ENCODE results near the gene MYPN.
"Not testable (repeated sequence)": the region's sequence is repeated elsewhere in the genome, so short reads cannot be mapped to it uniquely, and the experiment has no call there.

The MYPN gene

GRCh38 chr10:68231817-68232251, 122.5 kb downstream of the MYPN start, which contains the start of gene ATOH7:
TSS of gene ATOH7 (minus strand) at chr10:68232113. CDS start at chr10:68231677, 436 bp downstream.
- H3K27me3 Mint-ChIP-seq, result peaks cover 48% of the 10 kb centered on the region
- no peak within 1 kb of the TSS for H3K27ac Mint-ChIP-seq
- H3K9me3 Mint-ChIP-seq, result no peaks in the 10 kb centered on the region
- no peak for ATAC-seq
- DNase-seq, result no peak
- H3K4me1 Mint-ChIP-seq, result peaks cover 8% of the 10 kb centered on the region
- peak within 1 kb of the TSS; percentile 71 for H3K4me3 Mint-ChIP-seq
- no peaks in the 10 kb centered on the region for H3K36me3 Mint-ChIP-seq (ENCODE audit: low read depth)

- H3K4me3 Mint-ChIP-seq, result no peak overlapping the region
Observed at GRCh38 chr10:68233046-68233445, 123.8 kb downstream of the MYPN start.

DNA sequence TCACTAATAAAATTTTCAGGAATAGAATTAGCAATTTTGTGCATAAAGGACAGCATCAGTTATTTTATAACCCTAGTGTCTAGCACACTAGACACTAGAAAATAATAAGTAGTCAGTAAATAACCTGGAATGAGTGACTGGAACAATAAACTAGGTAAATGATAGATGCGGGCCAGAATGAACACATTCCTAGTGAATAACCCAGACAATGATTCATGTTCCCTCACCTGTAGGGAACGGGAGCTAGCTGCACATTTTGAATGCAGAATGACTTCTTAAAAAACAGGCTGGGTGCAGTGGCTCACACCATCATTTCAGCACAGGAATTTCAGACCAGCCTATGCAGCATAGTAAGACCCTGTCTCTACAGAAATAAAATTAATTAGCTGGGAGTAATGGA, 125.8 kb downstream of the MYPN start:
- DNase-seq (no peak), ATAC-seq (no peak)
- Mint-ChIP-seq H3K27me3 (peaks cover 29% of the 10 kb centered on the region), H3K4me1 (peaks cover 8% of the 10 kb centered on the region), H3K36me3 (ENCODE audit: low read depth) (no peaks in the 10 kb centered on the region), H3K9me3 (no peaks in the 10 kb centered on the region), H3K27ac (no peak overlapping the region), H3K4me3 (no peak overlapping the region)

More at GRCh38 chr10:68233046-68233445, 123.8 kb downstream of the MYPN start:
- no peak for DNase-seq
- Mint-ChIP-seq H3K27me3 (peaks cover 44% of the 10 kb centered on the region), H3K36me3 (ENCODE audit: low read depth) (no peaks in the 10 kb centered on the region), H3K4me1 (peaks cover 8% of the 10 kb centered on the region), H3K9me3 (no peaks in the 10 kb centered on the region), H3K27ac (no peak overlapping the region)
- no peak for ATAC-seq

DNA sequence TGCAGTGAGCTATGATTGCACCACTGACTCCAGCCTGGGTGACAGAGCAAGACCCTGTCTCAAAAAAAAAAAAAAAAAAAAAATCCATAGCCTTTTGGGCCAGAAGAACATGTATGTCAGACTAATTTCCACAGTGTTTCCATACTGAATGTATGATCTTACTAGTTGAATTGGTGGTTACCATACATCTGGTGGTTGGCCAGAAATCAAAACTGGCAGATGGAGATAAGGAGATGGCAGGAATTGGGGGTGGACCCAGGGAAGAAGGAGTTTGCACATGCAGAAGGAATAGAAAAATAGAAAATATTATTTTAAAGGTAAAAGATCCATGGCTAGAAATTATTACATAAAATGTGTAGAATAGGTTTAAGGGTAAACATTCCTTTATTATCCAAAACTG, 126.3 kb downstream of the MYPN start:
- DNase-seq (no peak), ATAC-seq (no peak)
- H3K9me3 Mint-ChIP-seq, result no peaks in the 10 kb centered on the region
- no peak overlapping the region for H3K4me3 Mint-ChIP-seq
- H3K27me3 Mint-ChIP-seq, result peaks cover 25% of the 10 kb centered on the region
- no peaks in the 10 kb centered on the region for H3K36me3 Mint-ChIP-seq (ENCODE audit: low read depth)
- H3K4me1 Mint-ChIP-seq, result peaks cover 7% of the 10 kb centered on the region
- no peak overlapping the region for H3K27ac Mint-ChIP-seq

GRCh38 chr10:68237173-68237572, 127.9 kb downstream of the MYPN start:
- no peak overlapping the region for H3K4me3 Mint-ChIP-seq
- H3K27me3 Mint-ChIP-seq, result peaks cover 13% of the 10 kb centered on the region
- H3K4me1 Mint-ChIP-seq, result no peaks in the 10 kb centered on the region
- DNase-seq (no peak), ATAC-seq (no peak)
- H3K9me3 Mint-ChIP-seq, result no peaks in the 10 kb centered on the region
- no peaks in the 10 kb centered on the region for H3K36me3 Mint-ChIP-seq (ENCODE audit: low read depth)
- H3K27ac Mint-ChIP-seq, result no peak overlapping the region

- Mint-ChIP-seq H3K36me3 (ENCODE audit: low read depth) (no peaks in the 10 kb centered on the region), H3K9me3 (no peaks in the 10 kb centered on the region), H3K4me3 (no peak overlapping the region), H3K27ac (no peak overlapping the region), H3K4me1 (no peaks in the 10 kb centered on the region), H3K27me3 (peaks cover 6% of the 10 kb centered on the region)
- DNase-seq (no peak), ATAC-seq (no peak)
Observed at GRCh38 chr10:68238371-68238770, 129.1 kb downstream of the MYPN start.

DNA sequence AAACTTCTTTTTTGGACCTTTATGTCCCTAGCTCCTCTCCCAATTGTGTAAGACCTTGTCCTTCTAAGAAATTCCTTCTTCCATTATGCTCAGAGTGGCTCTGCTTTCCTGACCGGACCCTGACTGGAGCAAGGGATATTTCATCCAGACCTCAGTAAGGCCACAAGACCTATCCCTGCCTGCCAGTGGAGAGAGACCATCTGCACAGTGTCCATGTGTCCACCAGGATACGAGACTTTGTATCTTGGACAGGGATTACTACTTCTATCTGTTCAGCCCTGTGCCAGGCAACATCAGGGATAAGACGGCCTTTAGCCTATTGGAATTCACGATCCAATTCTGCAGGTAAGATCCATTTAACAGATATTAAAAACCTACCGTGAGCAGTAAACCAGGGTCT, 129.8 kb downstream of the MYPN start:
- no peaks in the 10 kb centered on the region for H3K9me3 Mint-ChIP-seq
- no peak overlapping the region for H3K4me3 Mint-ChIP-seq
- DNase-seq (no peak), ATAC-seq (no peak)
- no peaks in the 10 kb centered on the region for H3K4me1 Mint-ChIP-seq
- H3K27me3 Mint-ChIP-seq, result peaks cover under 1% of the 10 kb centered on the region
- H3K27ac Mint-ChIP-seq, result no peak overlapping the region
- H3K36me3 Mint-ChIP-seq (ENCODE audit: low read depth), result no peaks in the 10 kb centered on the region

DNA sequence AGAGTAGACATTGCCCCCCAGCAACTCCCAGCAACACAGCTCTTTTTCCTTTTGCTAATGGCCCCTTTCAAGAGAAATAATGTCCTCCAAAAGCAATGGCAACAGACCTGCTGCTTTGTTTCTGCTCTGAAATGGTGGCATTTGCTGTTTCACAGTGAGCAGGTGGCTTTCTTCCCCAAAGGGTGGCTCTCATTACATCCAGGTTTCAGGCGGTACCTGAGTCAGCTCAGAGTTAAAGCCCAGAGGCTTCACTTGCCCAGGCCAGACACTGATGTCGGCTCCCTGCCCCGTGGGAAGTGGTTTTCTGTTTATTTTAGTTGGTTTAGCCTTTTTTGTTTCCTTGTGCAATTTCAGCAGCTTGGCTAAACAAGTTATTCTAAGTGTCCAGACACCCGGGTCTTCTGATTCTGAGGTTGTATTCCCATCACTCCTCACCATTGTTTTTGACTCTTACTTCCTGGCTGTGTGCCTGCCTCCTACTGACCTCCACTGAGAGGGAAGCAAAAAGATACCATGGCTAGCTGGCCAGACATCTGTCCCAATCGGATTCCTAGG, 130.4 kb downstream of the MYPN start:
- no peak overlapping the region for H3K27ac Mint-ChIP-seq
- ATAC-seq, result no peak
- no peaks in the 10 kb centered on the region for H3K9me3 Mint-ChIP-seq

DNA sequence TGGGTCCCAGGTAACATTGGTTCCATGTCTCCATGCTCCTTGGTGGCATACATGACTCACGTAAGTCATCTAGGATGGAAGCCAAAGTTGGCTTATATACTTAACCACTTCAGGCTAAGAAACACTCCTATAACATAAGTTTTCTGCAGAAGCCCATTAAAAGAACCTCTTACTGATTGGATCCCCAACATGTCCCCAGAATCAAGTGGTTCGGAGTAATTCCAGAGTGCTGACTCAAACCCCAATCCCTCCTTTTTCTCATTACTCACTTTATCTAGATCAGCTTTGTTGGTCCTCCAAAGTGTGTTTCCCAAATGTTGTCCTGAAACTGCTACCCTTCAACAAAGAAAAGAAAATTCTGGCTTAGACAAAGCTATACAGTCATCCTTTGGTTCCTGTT, 132.8 kb downstream of the MYPN start:
- Mint-ChIP-seq H3K27ac (no peak overlapping the region), H3K36me3 (ENCODE audit: low read depth) (no peaks in the 10 kb centered on the region), H3K9me3 (no peaks in the 10 kb centered on the region), H3K4me1 (no peaks in the 10 kb centered on the region), H3K27me3 (no peaks in the 10 kb centered on the region), H3K4me3 (no peak overlapping the region)
- ATAC-seq (no peak), DNase-seq (no peak)

More for the DNA sequence above, 130.4 kb downstream of the MYPN start:
- Mint-ChIP-seq H3K4me1 (no peaks in the 10 kb centered on the region), H3K27me3 (no peaks in the 10 kb centered on the region), H3K4me3 (no peak overlapping the region), H3K36me3 (ENCODE audit: low read depth) (no peaks in the 10 kb centered on the region)
- no peak for DNase-seq

- not testable (repeated sequence) for DNase-seq; ATAC-seq; H3K4me3 Mint-ChIP-seq; H3K4me1 Mint-ChIP-seq; H3K36me3 Mint-ChIP-seq (ENCODE audit: low read depth); H3K27ac Mint-ChIP-seq; H3K9me3 Mint-ChIP-seq; H3K27me3 Mint-ChIP-seq
Observed at GRCh38 chr10:68246397-68246796, 137.1 kb downstream of the MYPN start.

- no peak for DNase-seq
- no peaks in the 10 kb centered on the region for H3K36me3 Mint-ChIP-seq (ENCODE audit: low read depth)
Observed at GRCh38 chr10:68247931-68248330, 138.6 kb downstream of the MYPN start.

GRCh38 chr10:68249297-68249696, 140.0 kb downstream of the MYPN start:
- DNase-seq (no peak), ATAC-seq (no peak)
- Mint-ChIP-seq H3K36me3 (ENCODE audit: low read depth) (no peaks in the 10 kb centered on the region), H3K9me3 (no peaks in the 10 kb centered on the region), H3K27me3 (peaks cover 2% of the 10 kb centered on the region), H3K4me1 (peaks cover 6% of the 10 kb centered on the region), H3K27ac (no peak overlapping the region), H3K4me3 (no peak overlapping the region)

More at GRCh38 chr10:68247931-68248330, 138.6 kb downstream of the MYPN start:
- Mint-ChIP-seq H3K4me3 (no peak overlapping the region), H3K4me1 (peaks cover 6% of the 10 kb centered on the region), H3K27ac (no peak overlapping the region), H3K9me3 (no peaks in the 10 kb centered on the region), H3K27me3 (peaks cover 2% of the 10 kb centered on the region)
- no peak for ATAC-seq

- peaks cover 3% of the 10 kb centered on the region for H3K27me3 Mint-ChIP-seq
- DNase-seq, result no peak
- no peaks in the 10 kb centered on the region for H3K36me3 Mint-ChIP-seq (ENCODE audit: low read depth)
- no peak for ATAC-seq
- H3K9me3 Mint-ChIP-seq, result no peaks in the 10 kb centered on the region
- H3K27ac Mint-ChIP-seq, result no peak overlapping the region
- H3K4me3 Mint-ChIP-seq, result no peak overlapping the region
- H3K4me1 Mint-ChIP-seq, result peaks cover 6% of the 10 kb centered on the region
Observed at GRCh38 chr10:68251151-68251550, 141.9 kb downstream of the MYPN start.

DNA sequence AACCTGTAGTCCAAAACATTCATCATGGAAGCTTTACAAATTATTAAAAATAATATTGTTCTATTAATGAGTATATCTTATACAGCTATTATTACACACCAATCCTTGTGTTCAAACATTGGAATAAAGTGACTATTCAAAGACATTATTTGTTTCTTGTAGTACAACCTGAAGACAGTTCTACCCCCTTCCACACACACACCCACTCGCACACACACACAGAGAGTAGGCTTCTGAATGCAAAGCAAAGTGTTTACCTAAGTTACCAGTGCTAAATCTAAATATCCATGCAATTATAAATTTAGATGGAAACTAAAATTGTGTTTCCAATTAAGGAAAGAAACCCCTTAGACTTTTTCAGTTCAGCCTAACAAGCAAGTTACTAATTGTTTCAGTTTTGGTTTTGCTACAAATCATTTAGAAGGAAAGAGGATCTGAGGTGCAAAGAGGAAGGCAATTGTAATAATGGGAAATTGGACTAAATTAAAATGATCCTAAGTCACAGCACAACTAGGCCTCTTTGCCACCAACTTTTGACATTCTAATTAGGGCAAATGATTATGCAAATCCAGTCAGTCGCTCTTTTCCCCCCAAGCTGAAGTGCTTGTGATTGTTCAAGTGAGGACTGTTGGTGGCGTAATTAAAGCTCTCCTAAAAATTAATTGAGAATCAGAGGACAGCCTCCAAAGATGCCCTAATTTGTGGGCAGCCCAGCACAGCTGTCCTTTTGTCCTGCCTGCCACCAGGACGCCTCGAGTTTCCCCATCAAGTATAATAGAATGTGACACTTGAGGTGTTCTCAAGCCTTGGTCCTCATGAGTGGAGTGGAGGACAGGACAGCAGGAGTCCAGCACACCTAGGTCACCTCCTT, 142.6 kb downstream of the MYPN start:
- ATAC-seq (no peak), DNase-seq (no peak)
- H3K9me3 Mint-ChIP-seq, result no peaks in the 10 kb centered on the region
- no peak overlapping the region for H3K27ac Mint-ChIP-seq
- H3K4me1 Mint-ChIP-seq, result peaks cover 6% of the 10 kb centered on the region
- H3K4me3 Mint-ChIP-seq, result no peak overlapping the region
- H3K36me3 Mint-ChIP-seq (ENCODE audit: low read depth), result no peaks in the 10 kb centered on the region
- peaks cover 10% of the 10 kb centered on the region for H3K27me3 Mint-ChIP-seq

- no peak overlapping the region for H3K4me3 Mint-ChIP-seq
- no peaks in the 10 kb centered on the region for H3K36me3 Mint-ChIP-seq (ENCODE audit: low read depth)
- ATAC-seq, result no peak
- DNase-seq, result no peak
- H3K27ac Mint-ChIP-seq, result no peak overlapping the region
- peaks cover 6% of the 10 kb centered on the region for H3K4me1 Mint-ChIP-seq
- H3K9me3 Mint-ChIP-seq, result no peaks in the 10 kb centered on the region
- peaks cover 8% of the 10 kb centered on the region for H3K27me3 Mint-ChIP-seq
Observed at GRCh38 chr10:68253346-68253745, 144.1 kb downstream of the MYPN start.
